ENCODE data around the gene FAM111A. TPM values are rescaled to one million over a fixed set of nuclear protein-coding genes. Genes with fewer than 3 reads are reported as not detected.

FAM111A gene
- polyA plus RNA-seq, 6 donors from 2014 or later: 32.9 to 61.6 (median 44.7) TPM

- Mint-ChIP-seq H3K4me3 (peak overlapping the region in 4 of 8 donors; percentile 5 to 72 (median 39)), H3K27ac (peak overlapping the region; percentile 49 to 95 (median 81)), H3K4me1 (peaks cover 41 to 42% (median 41%) of the 10 kb centered on the region in 3 donors), H3K36me3 (no peaks in the 10 kb centered on the region), H3K9me3 (no peaks in the 10 kb centered on the region), H3K27me3 (no peaks in the 10 kb centered on the region)
- DNase-seq (no peak), ATAC-seq (ENCODE audit: low read depth in 2 of 2) (no peak)
Observed at GRCh38 chr11:59151761-59152160, 9.1 kb downstream of the FAM111A start.

GRCh38 chr11:59152312-59152951, 9.8 kb downstream of the FAM111A start:
- Mint-ChIP-seq H3K27me3 (no peaks in the 10 kb centered on the region), H3K4me3 (peak overlapping the region in 6 of 8 donors; percentile 16 to 72 (median 66)), H3K36me3 (no peaks in the 10 kb centered on the region), H3K4me1 (peaks cover 40 to 42% (median 42%) of the 10 kb centered on the region in 3 donors), H3K27ac (peak overlapping the region; percentile 30 to 95 (median 84)), H3K9me3 (no peaks in the 10 kb centered on the region)
- peak; percentile 52 to 53 for ATAC-seq (ENCODE audit: low read depth in 2 of 2)
- DNase-seq: peak; percentile 24

DNA sequence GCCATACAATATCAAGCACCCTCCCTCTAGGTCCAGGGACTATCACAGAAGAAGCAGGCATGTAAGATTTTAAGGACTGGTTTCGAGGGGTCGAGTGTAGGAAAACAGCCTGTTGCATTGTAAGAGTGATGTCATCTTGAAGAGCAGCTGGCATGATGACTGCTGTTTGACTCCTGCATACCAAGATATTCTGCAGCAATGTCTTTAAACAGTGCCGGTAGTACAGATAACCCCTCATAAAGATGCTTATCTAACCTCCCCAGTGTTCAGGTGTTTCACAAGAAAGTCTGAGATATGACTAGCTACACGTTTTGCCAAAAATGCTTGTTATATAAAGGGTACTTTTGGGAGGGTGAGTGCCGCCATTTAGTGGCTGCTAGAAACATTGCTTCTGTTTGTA, 12.0 kb downstream of the FAM111A start:
- DNase-seq (no peak), ATAC-seq (ENCODE audit: low read depth in 2 of 2) (no peak)
- H3K4me1 Mint-ChIP-seq: peaks cover 32 to 41% (median 37%) of the 10 kb centered on the region in 3 donors

GRCh38 chr11:59157433-59157832, 14.8 kb downstream of the FAM111A start:
- H3K27me3 Mint-ChIP-seq: no peaks in the 10 kb centered on the region
- DNase-seq (no peak), ATAC-seq (ENCODE audit: low read depth in 2 of 2) (no peak)
- H3K36me3 Mint-ChIP-seq: peaks cover 0 to 7% of the 10 kb centered on the region in 2 donors
- peak overlapping the region in 4 of 8 donors; percentile 25 to 74 (median 39) for H3K4me3 Mint-ChIP-seq
- peaks cover 23 to 32% (median 27%) of the 10 kb centered on the region in 3 donors for H3K4me1 Mint-ChIP-seq
- H3K9me3 Mint-ChIP-seq: no peaks in the 10 kb centered on the region
- H3K27ac Mint-ChIP-seq: peak overlapping the region in 3 of 6 donors; percentile 6 to 92 (median 76)

More for the DNA sequence above, 12.0 kb downstream of the FAM111A start:
- Mint-ChIP-seq H3K27ac (no peak overlapping the region), H3K4me3 (no peak overlapping the region), H3K9me3 (no peaks in the 10 kb centered on the region), H3K27me3 (no peaks in the 10 kb centered on the region), H3K36me3 (no peaks in the 10 kb centered on the region)

GRCh38 chr11:59158206-59159068, 15.8 kb downstream of the FAM111A start:
- DNase-seq (peak; percentile 68), ATAC-seq (ENCODE audit: low read depth in 2 of 2) (peak; percentile 95)
- H3K27ac Mint-ChIP-seq: peak overlapping the region; percentile 46 to 92 (median 75)
- H3K4me1 Mint-ChIP-seq: peaks cover 17 to 27% (median 21%) of the 10 kb centered on the region in 3 donors
- H3K36me3 Mint-ChIP-seq: peaks cover 0 to 7% of the 10 kb centered on the region in 2 donors
- peak overlapping the region in 7 of 8 donors; percentile 21 to 74 (median 37) for H3K4me3 Mint-ChIP-seq
- no peaks in the 10 kb centered on the region for H3K27me3 Mint-ChIP-seq
- no peaks in the 10 kb centered on the region for H3K9me3 Mint-ChIP-seq

GRCh38 chr11:59164028-59164427, 21.4 kb downstream of the FAM111A start:
- H3K36me3 Mint-ChIP-seq: peaks cover 0 to 7% of the 10 kb centered on the region in 2 donors
- H3K4me1 Mint-ChIP-seq: peaks cover 0 to 3% (median 0%) of the 10 kb centered on the region in 3 donors
- no peaks in the 10 kb centered on the region for H3K9me3 Mint-ChIP-seq
- no peak for ATAC-seq (ENCODE audit: low read depth in 2 of 2)
- H3K27ac Mint-ChIP-seq: no peak overlapping the region
- no peak overlapping the region for H3K4me3 Mint-ChIP-seq
- no peaks in the 10 kb centered on the region for H3K27me3 Mint-ChIP-seq
- DNase-seq: no peak

GRCh38 chr11:59171508-59172322, 29.1 kb downstream of the FAM111A start, which contains the start of gene DTX4:
DTX4 (plus strand) TSS chr11:59172132; CDS start chr11:59172596, 464 bp downstream.
- Mint-ChIP-seq H3K9me3 (no peaks in the 10 kb centered on the region), H3K27ac (peak within 1 kb of the TSS; percentile 69 to 98 (median 98))
- ATAC-seq (ENCODE audit: low read depth in 2 of 2): peak; percentile 73 to 74

GRCh38 chr11:59172345-59173079, 29.9 kb downstream of the FAM111A start:
- Mint-ChIP-seq H3K27ac (peak overlapping the region; percentile 69 to 98 (median 98)), H3K27me3 (no peaks in the 10 kb centered on the region), H3K9me3 (no peaks in the 10 kb centered on the region), H3K4me1 (peaks cover 37 to 46% (median 40%) of the 10 kb centered on the region in 3 donors), H3K36me3 (peaks cover 12 to 16% of the 10 kb centered on the region in 2 donors), H3K4me3 (peak overlapping the region in 7 of 8 donors; percentile 93 to 99 (median 99))
- DNase-seq (peak; percentile 78), ATAC-seq (ENCODE audit: low read depth in 2 of 2) (peak; percentile 60 to 65)

More at GRCh38 chr11:59171508-59172322, 29.1 kb downstream of the FAM111A start, which contains the start of gene DTX4:
- Mint-ChIP-seq H3K4me3 (peak within 1 kb of the TSS in 7 of 8 donors; percentile 93 to 99 (median 99)), H3K36me3 (peaks cover 8 to 12% of the 10 kb centered on the region in 2 donors), H3K27me3 (no peaks in the 10 kb centered on the region), H3K4me1 (peaks cover 30 to 39% (median 33%) of the 10 kb centered on the region in 3 donors)
- peak; percentile 86 for DNase-seq

DNA sequence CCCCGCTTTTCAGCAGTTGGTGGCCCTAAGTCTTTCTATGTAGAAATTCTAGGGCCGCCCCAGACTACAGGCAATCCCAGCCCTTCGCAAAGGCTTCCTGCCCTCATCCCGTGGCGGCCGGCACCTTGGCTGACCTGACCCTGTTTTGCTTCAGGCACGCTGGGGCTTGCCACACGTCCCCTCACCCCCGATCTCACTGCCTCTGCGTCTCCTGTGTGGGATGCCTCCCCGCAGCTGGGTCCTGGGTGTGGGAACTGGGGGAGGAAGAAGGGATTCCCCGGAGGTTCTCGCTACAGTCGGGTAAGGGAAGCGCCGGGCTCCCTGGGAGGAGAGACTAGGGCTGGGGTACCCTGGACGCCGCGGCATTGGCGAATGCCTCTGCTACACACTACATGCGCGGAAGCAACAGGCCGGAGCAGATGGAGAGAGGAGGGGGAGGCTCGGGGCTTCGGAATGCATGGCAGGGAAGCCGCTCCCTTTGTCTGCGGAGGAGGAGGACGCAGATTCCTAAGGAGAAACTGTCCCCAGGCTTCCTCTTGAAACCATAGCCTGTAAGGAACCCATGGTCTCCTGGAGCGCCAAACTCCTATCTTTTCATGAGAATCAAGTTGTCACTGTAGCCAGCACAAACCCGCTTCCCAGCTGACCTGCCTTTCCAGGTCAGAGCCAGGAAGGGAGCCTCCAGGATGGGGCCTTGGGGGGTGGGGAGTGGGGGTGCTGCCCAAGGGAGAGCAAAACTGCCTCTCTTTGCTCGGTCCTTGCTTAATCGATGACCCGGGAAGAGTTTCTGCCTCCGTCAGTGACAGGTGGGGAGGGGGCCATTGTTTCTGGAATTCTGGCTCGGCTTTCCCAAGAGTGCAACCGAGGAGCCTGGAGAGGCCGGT, 30.7 kb downstream of the FAM111A start:
- H3K9me3 Mint-ChIP-seq: peaks cover 0 to 5% (median 0%) of the 10 kb centered on the region in 7 donors
- ATAC-seq (ENCODE audit: low read depth in 2 of 2): no peak
- H3K4me3 Mint-ChIP-seq: peak overlapping the region in 7 of 8 donors; percentile 93 to 99 (median 99)
- peak overlapping the region; percentile 92 to 98 (median 98) for H3K27ac Mint-ChIP-seq
- H3K27me3 Mint-ChIP-seq: no peaks in the 10 kb centered on the region
- H3K4me1 Mint-ChIP-seq: peaks cover 41 to 53% (median 49%) of the 10 kb centered on the region in 3 donors
- DNase-seq: no peak
- H3K36me3 Mint-ChIP-seq: peaks cover 21 to 24% of the 10 kb centered on the region in 2 donors

DNA sequence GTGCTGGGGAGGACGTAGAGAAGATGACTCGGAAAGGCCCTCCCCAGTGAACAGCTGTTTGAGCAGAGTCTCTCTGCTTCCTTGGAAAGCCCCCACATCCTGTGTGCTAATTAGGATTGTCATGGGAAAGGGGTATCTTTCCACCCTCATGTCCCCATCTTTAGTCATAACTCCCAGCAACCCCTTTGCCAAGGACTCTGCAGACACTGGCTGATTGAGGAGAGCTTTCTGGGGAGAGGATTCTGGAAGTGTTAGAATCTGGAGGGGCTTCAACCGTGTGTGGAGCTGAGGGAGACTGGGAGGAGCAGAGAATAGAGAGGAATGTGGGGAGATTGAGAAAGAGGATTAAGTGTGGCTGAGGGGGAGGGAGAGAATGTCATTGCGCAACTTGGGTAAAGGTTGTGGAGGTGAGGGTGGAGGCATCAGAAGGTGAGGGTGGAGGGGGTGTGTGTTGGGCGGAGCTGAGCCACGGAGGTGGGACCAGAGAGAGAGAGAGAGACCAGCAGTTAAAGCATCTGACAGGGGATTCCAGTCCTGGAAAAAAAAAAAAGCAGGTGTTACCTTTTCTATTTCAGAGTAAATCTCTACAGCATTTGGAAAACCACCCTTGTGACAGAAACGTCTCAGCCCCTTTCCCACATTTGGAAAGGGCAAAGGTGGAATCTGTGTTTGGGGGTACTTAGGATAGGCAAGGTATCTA, 31.5 kb downstream of the FAM111A start:
- Mint-ChIP-seq H3K9me3 (peaks cover 0 to 13% (median 3%) of the 10 kb centered on the region in 7 donors), H3K27me3 (no peaks in the 10 kb centered on the region), H3K27ac (peak overlapping the region; percentile 49 to 94 (median 84)), H3K4me3 (peak overlapping the region in 7 of 8 donors; percentile 93 to 99 (median 99)), H3K4me1 (peaks cover 41 to 54% (median 53%) of the 10 kb centered on the region in 3 donors), H3K36me3 (peaks cover 26 to 32% of the 10 kb centered on the region in 2 donors)
- ATAC-seq (ENCODE audit: low read depth in 2 of 2) (no peak), DNase-seq (no peak)

- no peaks in the 10 kb centered on the region for H3K27me3 Mint-ChIP-seq
- peak overlapping the region in 7 of 8 donors; percentile 20 to 99 (median 96) for H3K4me3 Mint-ChIP-seq
- DNase-seq (no peak), ATAC-seq (ENCODE audit: low read depth in 2 of 2) (no peak)
- H3K9me3 Mint-ChIP-seq: peaks cover 0 to 18% (median 7%) of the 10 kb centered on the region in 7 donors
- H3K36me3 Mint-ChIP-seq: peaks cover 29 to 37% of the 10 kb centered on the region in 2 donors
- H3K27ac Mint-ChIP-seq: peak overlapping the region in 4 of 6 donors; percentile 2 to 94 (median 82)
- peaks cover 41 to 58% (median 57%) of the 10 kb centered on the region in 3 donors for H3K4me1 Mint-ChIP-seq
Observed at GRCh38 chr11:59174664-59175033, 32.0 kb downstream of the FAM111A start.

All from naive B cell (primary cell).